Measurements from ENCODE around the gene SIGLEC6. TPM values are rescaled to one million over a fixed set of nuclear protein-coding genes. Genes with fewer than 3 reads are reported as not detected.

The SIGLEC6 gene
- total RNA-seq, 1 experiment from 2014 or later, result 0.31 TPM

DNA sequence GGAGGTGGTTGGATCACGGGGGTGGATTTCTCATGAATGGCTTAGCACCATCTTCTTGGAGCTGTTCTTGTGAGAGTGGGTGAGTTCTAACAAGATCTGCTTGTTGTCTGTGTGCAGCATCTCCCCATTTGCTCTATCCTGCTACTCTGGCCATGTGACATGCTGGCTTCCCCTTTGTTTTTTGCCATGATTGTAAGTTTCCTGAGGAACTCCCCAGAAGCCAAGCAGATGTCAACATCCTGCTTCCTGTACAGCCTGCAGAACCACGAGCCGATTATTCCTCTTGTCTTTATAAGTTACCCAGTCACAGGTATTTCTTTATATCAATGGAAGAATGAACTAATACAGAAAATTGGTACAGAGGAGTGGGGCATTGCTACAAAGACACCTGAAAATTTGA lies 27.6 kb downstream of the SIGLEC6 start:
- H3K27me3 Mint-ChIP-seq (ENCODE audit: low read depth), result peaks cover 19% of the 10 kb centered on the region
- Histone ChIP-seq H3K4ac (ENCODE audit: low read depth, low read length) (no peak overlapping the region), H2BK5ac (ENCODE audit: insufficient read length, low read length) (no peak overlapping the region), H3K4me1 (ENCODE audit: insufficient read depth, low read length) (no peaks in the 10 kb centered on the region), H4K5ac (ENCODE audit: insufficient read length, low read depth, low read length) (no peak overlapping the region), H2BK120ac (ENCODE audit: low read depth, low read length, poor library complexity, severe bottlenecking) (no peak overlapping the region), H3K27me3 (ENCODE audit: insufficient read depth, low read length) (no peaks in the 10 kb centered on the region), H2BK15ac (ENCODE audit: low read depth, low read length) (no peak overlapping the region), H3K23ac (ENCODE audit: insufficient read length, low read depth, low read length) (no peak overlapping the region), H2BK20ac (ENCODE audit: low read depth, low read length, poor library complexity, severe bottlenecking) (no peak overlapping the region), H3K56ac (ENCODE audit: insufficient read length, low read depth, low read length) (no peak overlapping the region), H3K79me1 (ENCODE audit: insufficient read depth, low read depth, low read length, poor library complexity, severe bottlenecking) (no peaks in the 10 kb centered on the region), H2AK5ac (ENCODE audit: insufficient read length, low read length) (no peak overlapping the region), H3K9me3 (ENCODE audit: control insufficient read depth, low read depth, low read length) (no peaks in the 10 kb centered on the region), H3T11ph (ENCODE audit: low read length) (no peak overlapping the region), H3K79me2 (ENCODE audit: insufficient read depth, low read length) (no peaks in the 10 kb centered on the region), H3K9ac (ENCODE audit: extremely low read depth, insufficient read length, low read length) (no peak overlapping the region), H2AFZ (ENCODE audit: low read length) (no peak overlapping the region), H3K27ac (ENCODE audit: insufficient read length, low read depth, low read length) (no peak overlapping the region), H4K91ac (ENCODE audit: insufficient read length, low read depth, low read length) (no peak overlapping the region), H4K20me1 (ENCODE audit: control insufficient read depth, insufficient read depth, insufficient read length) (no peaks in the 10 kb centered on the region), H3K18ac (ENCODE audit: insufficient read length, low read depth, low read length) (no peak overlapping the region), H2BK12ac (ENCODE audit: insufficient read length, low read depth, low read length) (no peak overlapping the region), H4K8ac (replicated peaks; ENCODE audit: insufficient read length, low read depth, low read length) (no peak overlapping the region), H3K4me2 (ENCODE audit: insufficient read depth, insufficient read length, low read length) (no peak overlapping the region), H3K23me2 (ENCODE audit: insufficient read length, low read depth, low read length, poor library complexity, severe bottlenecking) (no peaks in the 10 kb centered on the region), H3K14ac (ENCODE audit: insufficient read depth, low read length) (no peak overlapping the region)
- WGBS (ENCODE audit: extremely low coverage, insufficient read length, low lambda C conversion rate), result no CpG with 5 or more reads among the region's 3 CpGs
- DNase-seq, result no peak
- H3K9me3 Mint-ChIP-seq, result peaks cover 66 to 94% of the 10 kb centered on the region in 2 experiments
- H3K4me3 Mint-ChIP-seq, result no peak overlapping the region
- 0 out of 7 replicates have a peak, but pooled peaks cover 0 to 6% (median 0%) of the 10 kb centered on the region in 3 experiments for H3K36me3 Mint-ChIP-seq (ENCODE audit: insufficient read depth in 1 of 3, low read depth in 3 of 3)
- TF ChIP-seq CTCF (conservative IDR thresholded peaks at IDR 0.05), result no peak
- H3K4me1 Mint-ChIP-seq, result no peaks in the 10 kb centered on the region
- H3K27ac Mint-ChIP-seq, result no peak overlapping the region

Measured in H9 (cell line).